Measurements from ENCODE around the gene ZNF416.

The ZNF416 gene

DNA sequence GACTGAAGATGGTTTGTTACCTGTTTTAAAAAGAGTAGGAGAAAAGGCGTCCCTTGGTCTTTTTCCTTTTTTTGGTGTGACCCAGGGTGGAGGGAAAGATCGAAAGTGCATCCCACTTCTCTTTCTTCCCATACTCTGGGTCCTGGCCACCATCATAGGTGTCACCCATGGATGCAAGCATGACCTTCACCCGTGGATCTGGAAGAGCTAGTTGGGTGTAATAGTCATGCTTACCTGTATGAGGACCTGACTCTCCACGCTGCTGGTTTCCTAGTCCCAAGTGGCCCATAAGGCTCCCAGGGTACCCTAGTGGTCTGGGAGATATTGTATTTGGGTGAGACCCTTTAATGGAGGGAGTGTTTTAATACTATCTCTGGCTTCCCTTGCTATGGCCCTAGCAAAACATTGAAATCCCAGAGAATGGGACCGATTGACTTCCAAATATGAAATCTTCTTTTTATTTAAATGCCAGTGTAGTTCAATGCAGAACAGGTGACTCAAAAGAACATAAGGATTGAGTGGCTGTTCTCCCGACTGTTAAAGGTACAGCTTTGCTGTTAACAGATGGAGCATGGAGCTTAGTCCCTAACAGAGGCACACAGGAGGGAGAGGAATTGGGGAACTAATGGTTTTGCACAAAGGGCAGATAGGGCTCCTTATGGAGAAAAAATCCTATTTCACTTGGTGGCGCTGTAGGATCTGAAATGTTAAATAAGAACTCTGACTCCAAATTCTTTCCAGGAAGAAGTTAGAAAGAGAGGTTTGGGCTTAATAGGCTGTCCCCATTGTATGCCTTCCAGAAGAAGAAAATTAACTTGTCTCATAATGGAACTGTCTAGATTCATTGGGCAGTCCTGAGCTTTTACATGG lies 12.1 kb downstream of the ZNF416 start:
- Histone ChIP-seq H3K27me3 (no peaks in the 10 kb centered on the region), H3K9ac (no peak overlapping the region), H3K4me2 (no peak overlapping the region), H3K36me3 (peaks cover 18 to 42% (median 28%) of the 10 kb centered on the region in 11 experiments), H3K9me3 (replicated peaks in 1 of 11) (peaks cover 100% of the 10 kb centered on the region in 11 experiments), H4K20me1 (no peaks in the 10 kb centered on the region), H3K4me3 (peak overlapping the region in 4 of 10 experiments; percentile 19 to 36 (median 30); a peak in 7 of 20 replicates), H3K27ac (no peak overlapping the region), H3K4me1 (no peaks in the 10 kb centered on the region)
- no peak for TF ChIP-seq Cebpa-rat (IDR thresholded peaks at IDR 0.05)

DNA sequence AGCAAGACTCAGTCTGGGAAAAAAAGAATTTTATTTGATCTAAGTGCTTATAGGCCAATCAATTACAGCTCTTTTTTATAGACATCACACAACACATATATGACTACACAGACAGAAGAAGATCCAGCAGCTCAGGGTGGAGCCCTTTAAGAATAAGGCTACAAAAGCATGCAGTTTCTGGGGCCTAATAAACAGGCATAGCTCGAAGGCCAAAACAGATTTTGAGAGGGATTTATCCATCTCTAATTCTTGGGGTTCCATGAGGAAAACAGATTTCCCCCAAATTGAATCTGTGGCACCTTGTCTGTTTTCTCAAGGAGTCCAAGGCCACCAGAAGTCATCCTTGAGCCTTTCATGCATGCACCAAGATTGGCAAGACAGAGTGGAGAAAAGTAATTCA lies 15.2 kb downstream of the ZNF416 start:
- peaks cover 87 to 88% (median 87%) of the 10 kb centered on the region in 11 experiments for H3K9me3 ChIP-seq (replicated peaks in 1 of 11)
- no peak for TF ChIP-seq Cebpa-rat (IDR thresholded peaks at IDR 0.05)

DNA sequence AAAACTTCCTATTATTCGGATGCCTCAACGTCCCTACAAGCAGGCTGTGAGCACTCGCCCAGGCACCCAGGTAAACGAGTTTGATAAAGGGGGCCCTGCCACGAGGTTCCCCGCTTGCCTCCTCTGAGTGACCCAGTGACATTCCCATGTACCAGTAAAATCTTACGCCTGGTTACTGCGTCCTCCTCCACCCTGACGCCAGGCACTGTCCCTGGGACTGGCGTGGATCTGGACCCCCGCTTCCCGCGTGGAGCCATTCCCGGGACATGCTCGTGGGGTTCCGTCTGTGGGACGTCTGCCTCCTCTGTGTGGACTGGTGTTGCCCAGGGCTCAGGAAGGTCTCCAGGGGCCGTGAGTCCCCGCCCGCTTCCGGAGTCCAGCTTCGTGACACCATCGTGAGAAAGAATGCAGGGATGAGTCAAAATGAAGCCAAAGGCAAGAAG lies 18.6 kb downstream of the ZNF416 start:
- H3K9ac ChIP-seq, result peak overlapping the region in 7 of 11 experiments; percentile 89 to 96 (median 93); a peak in 10 of 22 replicates
- H3K9me3 ChIP-seq (replicated peaks in 1 of 11), result peaks cover 52 to 74% (median 65%) of the 10 kb centered on the region in 11 experiments
- peaks cover 0 to 18% (median 7%) of the 10 kb centered on the region in 11 experiments; a peak in 8 of 22 replicates for H4K20me1 ChIP-seq
- H3K4me1 ChIP-seq, result peaks cover 12 to 20% (median 15%) of the 10 kb centered on the region in 10 experiments
- H3K4me2 ChIP-seq, result peak overlapping the region; percentile 28 to 97 (median 91); a peak in 20 of 22 replicates
- peaks cover 15 to 31% (median 20%) of the 10 kb centered on the region in 11 experiments for H3K36me3 ChIP-seq
- H3K4me3 ChIP-seq, result peak overlapping the region; percentile 77 to 100 (median 94); a peak in 19 of 20 replicates
- H3K27ac ChIP-seq, result peak overlapping the region in 5 of 11 experiments; percentile 86 to 93 (median 88); a peak in 4 of 22 replicates
- H3K27me3 ChIP-seq, result no peaks in the 10 kb centered on the region
- TF ChIP-seq Cebpa-rat (IDR thresholded peaks at IDR 0.05), result no peak

More for the DNA sequence above, 15.2 kb downstream of the ZNF416 start:
- Histone ChIP-seq H3K27ac (no peak overlapping the region), H3K4me3 (peak overlapping the region in 1 of 10 experiments; percentile 14; a peak in 2 of 20 replicates), H3K4me1 (peaks cover 3 to 10% (median 6%) of the 10 kb centered on the region in 10 experiments), H3K36me3 (peaks cover 0 to 15% (median 4%) of the 10 kb centered on the region in 11 experiments; a peak in 7 of 22 replicates), H4K20me1 (peaks cover 0 to 4% (median 0%) of the 10 kb centered on the region in 11 experiments; a peak in 2 of 22 replicates), H3K9ac (no peak overlapping the region), H3K4me2 (no peak overlapping the region), H3K27me3 (no peaks in the 10 kb centered on the region)

DNA sequence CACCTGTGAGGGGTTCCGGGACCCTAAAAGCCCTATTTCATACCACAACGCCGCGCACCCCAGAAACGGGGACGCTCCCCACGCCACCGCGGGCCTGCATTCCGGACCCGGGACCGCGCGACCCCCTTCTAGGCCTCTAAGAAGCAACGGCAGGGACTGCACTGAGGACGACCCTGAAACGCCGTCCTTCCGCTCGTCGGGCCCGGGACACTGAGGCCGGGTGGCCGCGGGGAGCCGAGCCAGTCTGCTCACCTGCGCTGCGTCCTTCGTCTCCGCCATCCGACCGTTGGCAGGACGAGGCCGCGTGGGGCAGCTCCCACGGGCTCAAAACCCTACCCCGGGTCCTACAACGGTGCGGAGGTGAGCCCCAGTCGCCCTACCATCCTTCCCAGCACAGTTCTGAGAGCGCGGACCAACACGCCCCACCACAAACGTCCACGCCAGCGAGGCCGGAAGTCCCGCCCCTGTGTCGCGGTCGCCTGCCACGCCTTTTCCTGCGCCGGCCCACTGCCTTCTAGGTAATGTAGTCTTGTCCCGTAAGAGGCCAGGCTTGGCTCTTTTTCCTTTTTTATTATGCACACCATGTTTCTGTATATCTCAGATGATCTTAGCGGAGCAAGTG lies 19.2 kb downstream of the ZNF416 start, which contains the start of gene ZNF550:
Gene ZNF550 (minus strand): TSS at position 460 of the 622 bp plus-strand sequence. CDS start 181 bp downstream, at position 279.
- Histone ChIP-seq H3K27me3 (no peaks in the 10 kb centered on the region), H4K20me1 (peaks cover 0 to 18% (median 7%) of the 10 kb centered on the region in 11 experiments; a peak in 8 of 22 replicates), H3K9ac (peak within 1 kb of the TSS; percentile 87 to 96 (median 92)), H3K27ac (peak within 1 kb of the TSS; percentile 66 to 93 (median 88)), H3K4me1 (peaks cover 12 to 20% (median 15%) of the 10 kb centered on the region in 10 experiments), H3K4me3 (peak within 1 kb of the TSS; percentile 77 to 100 (median 94)), H3K4me2 (peak within 1 kb of the TSS; percentile 82 to 97 (median 92)), H3K9me3 (replicated peaks in 1 of 11) (peaks cover 48 to 74% (median 65%) of the 10 kb centered on the region in 11 experiments), H3K36me3 (peaks cover 20 to 36% (median 26%) of the 10 kb centered on the region in 11 experiments)
- TF ChIP-seq Cebpa-rat (IDR thresholded peaks at IDR 0.05), result no peak

DNA sequence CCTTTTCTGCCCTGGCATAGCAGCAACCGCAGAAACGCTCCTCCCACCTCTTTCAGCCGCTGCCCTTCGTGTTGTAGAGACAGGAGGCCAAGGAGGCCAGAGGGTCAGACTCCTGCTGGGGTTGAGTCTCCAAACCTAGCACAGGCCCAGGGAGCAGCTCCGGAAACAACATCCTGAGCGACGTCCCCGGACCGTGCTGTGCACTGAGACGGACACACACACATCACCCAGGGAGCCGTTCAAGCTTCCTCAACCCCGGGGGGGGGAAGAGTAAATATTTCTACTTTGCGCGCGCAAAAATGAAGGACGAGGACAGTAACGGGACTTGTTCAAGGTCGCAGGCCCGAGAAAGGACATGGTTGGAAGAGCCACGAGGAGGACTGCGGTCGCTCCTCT lies 19.7 kb downstream of the ZNF416 start:
- Histone ChIP-seq H3K27ac (peak overlapping the region; percentile 66 to 93 (median 88)), H3K27me3 (no peaks in the 10 kb centered on the region), H4K20me1 (peaks cover 0 to 18% (median 7%) of the 10 kb centered on the region in 11 experiments; a peak in 8 of 22 replicates), H3K4me1 (peaks cover 12 to 20% (median 15%) of the 10 kb centered on the region in 10 experiments), H3K9ac (peak overlapping the region; percentile 87 to 96 (median 92)), H3K36me3 (peaks cover 25 to 41% (median 31%) of the 10 kb centered on the region in 11 experiments), H3K9me3 (replicated peaks in 1 of 11) (peaks cover 48 to 74% (median 65%) of the 10 kb centered on the region in 11 experiments), H3K4me2 (peak overlapping the region; percentile 82 to 97 (median 92)), H3K4me3 (peak overlapping the region; percentile 77 to 100 (median 94))
- TF ChIP-seq Cebpa-rat (IDR thresholded peaks at IDR 0.05), result no peak

DNA sequence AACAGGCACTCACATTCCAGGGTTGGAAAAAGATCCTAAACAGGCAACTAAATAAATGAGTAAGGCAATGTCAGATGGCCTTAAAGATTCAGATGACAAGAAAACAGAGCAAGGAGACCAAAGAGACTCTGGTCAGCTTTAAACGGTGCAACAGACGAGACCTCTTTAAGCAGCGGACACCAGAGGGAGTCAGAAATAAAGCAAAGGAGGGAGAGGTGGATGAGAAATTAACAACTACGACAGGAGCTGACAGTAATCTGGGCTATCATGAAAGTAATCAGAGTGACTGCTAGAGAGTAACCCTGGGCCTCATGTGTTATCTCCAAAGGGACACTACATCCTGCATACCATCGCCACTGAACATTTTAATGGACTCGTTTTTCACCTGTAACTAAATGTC lies 20.2 kb downstream of the ZNF416 start:
- Histone ChIP-seq H3K27me3 (no peaks in the 10 kb centered on the region), H3K4me2 (peak overlapping the region; percentile 82 to 97 (median 92)), H3K4me1 (peaks cover 12 to 20% (median 15%) of the 10 kb centered on the region in 10 experiments), H3K36me3 (peaks cover 30 to 46% (median 36%) of the 10 kb centered on the region in 11 experiments), H3K9ac (peak overlapping the region; percentile 87 to 96 (median 92)), H4K20me1 (peaks cover 0 to 18% (median 7%) of the 10 kb centered on the region in 11 experiments; a peak in 8 of 22 replicates), H3K4me3 (peak overlapping the region; percentile 77 to 100 (median 94)), H3K9me3 (replicated peaks in 1 of 11) (peaks cover 46 to 74% (median 65%) of the 10 kb centered on the region in 11 experiments), H3K27ac (peak overlapping the region in 10 of 11 experiments; percentile 66 to 93 (median 88); a peak in 20 of 22 replicates)
- no peak for TF ChIP-seq Cebpa-rat (IDR thresholded peaks at IDR 0.05)

DNA sequence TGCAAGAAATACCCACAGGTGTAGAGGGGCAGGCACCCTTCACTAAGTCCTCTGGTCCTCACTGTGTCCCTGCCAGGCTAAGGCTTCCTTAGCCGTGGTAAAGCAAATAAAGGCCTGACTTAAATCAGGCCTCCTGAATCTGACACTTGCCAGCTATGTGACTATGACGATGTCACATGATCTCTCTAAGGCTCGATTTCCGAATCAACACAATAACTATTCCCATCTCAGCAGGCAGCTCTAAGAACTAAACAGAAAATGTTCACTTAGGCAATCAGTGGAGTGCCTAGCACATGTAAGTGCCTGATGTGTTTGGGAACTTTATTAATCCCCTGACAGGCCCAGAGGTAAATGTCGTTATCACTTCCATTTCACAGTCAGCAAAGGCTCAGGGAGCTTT lies 21.1 kb downstream of the ZNF416 start:
- peak overlapping the region; percentile 82 to 97 (median 92); a peak in 21 of 22 replicates for H3K4me2 ChIP-seq

DNA sequence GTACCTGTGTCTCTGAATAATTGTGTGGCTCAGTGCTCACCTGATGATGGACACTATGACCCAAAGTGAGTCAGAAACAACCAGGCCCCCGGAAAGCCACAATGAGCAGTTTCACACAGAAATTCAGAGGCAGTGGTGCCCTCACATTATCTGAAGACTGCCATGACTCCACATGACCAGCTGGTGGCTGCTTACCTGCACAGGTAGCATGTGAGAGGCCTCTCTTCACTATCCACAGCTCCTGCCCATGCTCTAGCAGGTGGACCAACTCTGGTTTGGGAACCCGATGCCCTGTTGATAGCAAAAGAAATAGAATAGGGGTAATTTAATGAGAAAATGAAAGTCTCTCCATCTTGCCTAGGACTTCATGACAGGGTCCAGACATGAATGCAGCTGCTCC lies 26.3 kb downstream of the ZNF416 start:
- Histone ChIP-seq H3K9me3 (replicated peaks in 1 of 11) (peaks cover 46 to 96% (median 80%) of the 10 kb centered on the region in 11 experiments), H3K27me3 (no peaks in the 10 kb centered on the region), H3K36me3 (peaks cover 91 to 100% (median 97%) of the 10 kb centered on the region in 11 experiments), H3K4me3 (no peak overlapping the region), H3K4me1 (no peaks in the 10 kb centered on the region; a peak in 1 of 20 replicates), H3K27ac (no peak overlapping the region), H3K4me2 (no peak overlapping the region), H4K20me1 (peaks cover 0 to 5% (median 0%) of the 10 kb centered on the region in 11 experiments; a peak in 6 of 22 replicates), H3K9ac (no peak overlapping the region)
- no peak for TF ChIP-seq Cebpa-rat (IDR thresholded peaks at IDR 0.05)

More for the DNA sequence above, 21.1 kb downstream of the ZNF416 start:
- peaks cover 0 to 18% (median 7%) of the 10 kb centered on the region in 11 experiments; a peak in 8 of 22 replicates for H4K20me1 ChIP-seq
- peak overlapping the region in 2 of 10 experiments; percentile 98 to 100; a peak in 2 of 20 replicates for H3K4me3 ChIP-seq
- TF ChIP-seq Cebpa-rat (IDR thresholded peaks at IDR 0.05), result no peak
- no peak overlapping the region for H3K27ac ChIP-seq
- H3K9me3 ChIP-seq (replicated peaks in 1 of 11), result peaks cover 44 to 74% (median 65%) of the 10 kb centered on the region in 11 experiments
- H3K4me1 ChIP-seq, result peaks cover 12 to 20% (median 15%) of the 10 kb centered on the region in 10 experiments
- no peaks in the 10 kb centered on the region for H3K27me3 ChIP-seq
- peaks cover 39 to 55% (median 44%) of the 10 kb centered on the region in 11 experiments for H3K36me3 ChIP-seq
- H3K9ac ChIP-seq, result peak overlapping the region in 8 of 11 experiments; percentile 87 to 96 (median 92); a peak in 9 of 22 replicates

Measured in BLaER1 treated with 17β-estradiol and CSF1 and Interleukin-3, amounts not matched to agents 10 nM and 100 nM (cell line).